Middle frontal gyrus (tissue), 1 donor: ENCODE measurements around the gene BCL11A.

Experiments
- DNase-seq: peaks from one replicate; pipeline ENCODE4 v3.0.0-alpha.2; 2015; ENCODE audit warnings: low spot score; ENCODE audit errors: extremely low spot score

BCL11A gene

GRCh38 chr2:60559880-60560279, 6.4 kb upstream of the BCL11A start:
- DNase-seq: no peak

GRCh38 chr2:60558536-60558935, 5.1 kb upstream of the BCL11A start:
- DNase-seq: no peak

GRCh38 chr2:60557486-60557864, 4.0 kb upstream of the BCL11A start:
- no peak for DNase-seq

- DNase-seq: no peak
Observed at GRCh38 chr2:60556576-60557485, 3.4 kb upstream of the BCL11A start.

GRCh38 chr2:60556175-60556574, 2.7 kb upstream of the BCL11A start:
- DNase-seq: no peak

- DNase-seq: no peak
Observed at GRCh38 chr2:60555783-60556139, 2.3 kb upstream of the BCL11A start.

GRCh38 chr2:60555066-60555782, 1.8 kb upstream of the BCL11A start:
- DNase-seq: no peak

- DNase-seq: no peak
Observed at GRCh38 chr2:60554646-60555065, 1.2 kb upstream of the BCL11A start.

GRCh38 chr2:60554074-60554645, 706 bp upstream of the BCL11A start:
- DNase-seq: no peak

GRCh38 chr2:60552851-60553494, 481 bp downstream of the BCL11A start:
- no peak for DNase-seq

- no peak for DNase-seq
Observed at GRCh38 chr2:60552078-60552850, 1.2 kb downstream of the BCL11A start.

- DNase-seq: no peak
Observed at GRCh38 chr2:60551240-60552077, 2.0 kb downstream of the BCL11A start.

GRCh38 chr2:60550984-60551239, 2.5 kb downstream of the BCL11A start:
- no peak for DNase-seq

- no peak for DNase-seq
Observed at GRCh38 chr2:60550178-60550983, 3.1 kb downstream of the BCL11A start.

- DNase-seq: no peak
Observed at GRCh38 chr2:60549928-60550177, 3.6 kb downstream of the BCL11A start.

GRCh38 chr2:60549238-60549927, 4.1 kb downstream of the BCL11A start:
- DNase-seq: no peak

- DNase-seq: no peak
Observed at GRCh38 chr2:60548845-60549237, 4.6 kb downstream of the BCL11A start.

- DNase-seq: no peak
Observed at GRCh38 chr2:60548311-60548710, 5.1 kb downstream of the BCL11A start.

- no peak for DNase-seq
Observed at GRCh38 chr2:60547841-60548240, 5.6 kb downstream of the BCL11A start.
